Adrenal gland (tissue), 5 donors: ENCODE data around the gene TEX48.

Experiments
- CTCF ChIP-seq, 6 experiments: fragments of 450-650 bp in 4 of 6; fragments of 200-600 bp in 2 of 6; sonication (generic) in 1 of 6; IDR thresholded peaks; 1 replicate in 5 of 6; 2 replicates in 1 of 6; pipeline versions ENCODE4 v1.5.1 to v1.8.0; 2016 to 2021; ENCODE audit warnings: antibody characterized with exemption in 6 of 6, mild to moderate bottlenecking in 2 of 6, moderate library complexity in 1 of 6
- POLR2A ChIP-seq, 2 donors: fragments of 450-650 bp; IDR thresholded peaks; one replicate each; pipeline ENCODE4 v1.6.1; 2017; ENCODE audit warnings: antibody characterized with exemption in 2 of 2, mild to moderate bottlenecking in 2 of 2, moderate library complexity in 1 of 2
- donor health status: DM: no; HTN: no; CAD: no.

GRCh38 chr9:114731701-114732100 lies 49.7 kb upstream of the TEX48 start:
- TF ChIP-seq CTCF (IDR thresholded peaks at IDR 0.05) (no peak), POLR2A (IDR thresholded peaks at IDR 0.05) (no peak)
